Upper lobe of left lung (tissue), 4 donors: ENCODE results near the gene FOXN3.

Source experiments
- EP300 ChIP-seq, 4 donors: sonication (generic); formaldehyde crosslinking; IDR thresholded peaks; one replicate each; pipeline ENCODE4 v1.5.1; 2017; ENCODE audit warnings: antibody characterized with exemption in 4 of 4, control low read depth in 2 of 4
- POLR2AphosphoS5 ChIP-seq, 2 donors: sonication (generic); formaldehyde crosslinking; IDR thresholded peaks; one replicate each; pipeline ENCODE4 v1.5.1; 2017; ENCODE audit warnings: antibody characterized with exemption in 2 of 2
- TF ChIP-seq, protein P1 (sequence below), 6 experiments: fragments of 450-650 bp in 4 of 6; fragments of 200-600 bp in 2 of 6; sonication (generic) in 2 of 6; IDR thresholded peaks; one replicate each; pipeline ENCODE4 v1.5.1; 2016 to 2019; ENCODE audit warnings: antibody characterized with exemption in 6 of 6

DNA sequence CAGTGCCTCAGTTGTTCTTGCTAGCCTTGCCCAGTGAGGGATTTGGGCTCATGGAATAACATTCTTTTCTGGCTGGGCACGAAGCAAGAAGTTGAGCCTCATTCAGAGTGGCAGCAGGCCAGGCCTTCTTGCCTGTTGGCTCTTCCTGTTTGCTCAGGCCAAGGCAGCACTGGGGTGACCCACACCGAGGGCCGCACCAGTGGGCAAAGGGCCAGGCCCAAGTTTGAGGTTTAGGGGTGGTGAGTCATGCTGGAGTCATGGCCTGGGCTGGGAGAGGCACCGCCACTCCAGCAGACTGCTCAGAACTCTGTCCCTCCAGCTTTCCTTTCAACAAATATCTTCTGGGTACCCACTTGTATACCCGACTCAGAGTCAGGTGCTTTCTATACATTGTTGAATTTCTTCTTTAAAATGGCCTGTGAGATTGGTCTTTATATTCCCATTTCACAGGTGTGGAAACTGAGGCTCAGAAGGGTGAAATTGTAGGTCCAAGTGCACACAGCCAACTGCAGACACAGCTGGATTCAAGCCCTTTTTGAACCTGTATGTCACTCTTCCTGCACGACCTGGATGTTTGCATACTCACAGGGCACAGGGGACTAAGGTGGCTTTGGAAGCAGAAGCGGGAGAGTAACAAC, 279.4 kb downstream of the FOXN3 start:
- TF ChIP-seq, protein P1, sequence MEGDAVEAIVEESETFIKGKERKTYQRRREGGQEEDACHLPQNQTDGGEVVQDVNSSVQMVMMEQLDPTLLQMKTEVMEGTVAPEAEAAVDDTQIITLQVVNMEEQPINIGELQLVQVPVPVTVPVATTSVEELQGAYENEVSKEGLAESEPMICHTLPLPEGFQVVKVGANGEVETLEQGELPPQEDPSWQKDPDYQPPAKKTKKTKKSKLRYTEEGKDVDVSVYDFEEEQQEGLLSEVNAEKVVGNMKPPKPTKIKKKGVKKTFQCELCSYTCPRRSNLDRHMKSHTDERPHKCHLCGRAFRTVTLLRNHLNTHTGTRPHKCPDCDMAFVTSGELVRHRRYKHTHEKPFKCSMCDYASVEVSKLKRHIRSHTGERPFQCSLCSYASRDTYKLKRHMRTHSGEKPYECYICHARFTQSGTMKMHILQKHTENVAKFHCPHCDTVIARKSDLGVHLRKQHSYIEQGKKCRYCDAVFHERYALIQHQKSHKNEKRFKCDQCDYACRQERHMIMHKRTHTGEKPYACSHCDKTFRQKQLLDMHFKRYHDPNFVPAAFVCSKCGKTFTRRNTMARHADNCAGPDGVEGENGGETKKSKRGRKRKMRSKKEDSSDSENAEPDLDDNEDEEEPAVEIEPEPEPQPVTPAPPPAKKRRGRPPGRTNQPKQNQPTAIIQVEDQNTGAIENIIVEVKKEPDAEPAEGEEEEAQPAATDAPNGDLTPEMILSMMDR (IDR thresholded peaks at IDR 0.05), result no peak
- TF ChIP-seq POLR2AphosphoS5 (IDR thresholded peaks at IDR 0.05) (no peak), EP300 (IDR thresholded peaks at IDR 0.05) (no peak)
